Measurements from ENCODE around the gene BDKRB1. TPM values are rescaled to one million over a fixed set of nuclear protein-coding genes. Genes with fewer than 3 reads are reported as not detected.

BDKRB1 gene
- total RNA-seq (3.0 TPM), polyA plus RNA-seq (2.9 TPM)

- H3K27ac ChIP-seq (ENCODE audit: low read depth), result peak within 1 kb of the TSS; percentile 68
- no peak within 1 kb of the TSS for H3K4me3 ChIP-seq (ENCODE audit: low read depth, low read length)
- no peaks in the 10 kb centered on the region for H3K36me3 ChIP-seq (ENCODE audit: insufficient read depth)
- H3K4me1 ChIP-seq (ENCODE audit: insufficient read depth), result no peaks in the 10 kb centered on the region
- no peak for DNase-seq (ENCODE audit: extremely low spot score)
- WGBS, result 28% methylated on average over 12 of the region's 12 CpGs
Observed at GRCh38 chr14:96255501-96256366, at the start of gene BDKRB1. BDKRB1 (plus strand) TSS chr14:96256210; CDS start chr14:96263683, 7,473 bp downstream.

- Histone ChIP-seq H3K36me3 (ENCODE audit: insufficient read depth) (no peaks in the 10 kb centered on the region), H3K4me1 (ENCODE audit: insufficient read depth) (no peaks in the 10 kb centered on the region), H3K4me3 (ENCODE audit: low read depth, low read length) (peak overlapping the region; percentile 45), H3K27ac (ENCODE audit: low read depth) (peak overlapping the region; percentile 57)
- no peak for DNase-seq (ENCODE audit: extremely low spot score)
- WGBS, result 54% methylated on average over 8 of the region's 8 CpGs
Observed at GRCh38 chr14:96206461-96206860, 49.5 kb upstream of the BDKRB1 start.

GRCh38 chr14:96207686-96208085 lies 48.3 kb upstream of the BDKRB1 start:
- H3K36me3 ChIP-seq (ENCODE audit: insufficient read depth), result no peaks in the 10 kb centered on the region
- DNase-seq (ENCODE audit: extremely low spot score), result no peak
- 90% methylated on average over 5 of the region's 5 CpGs for WGBS
- no peaks in the 10 kb centered on the region for H3K4me1 ChIP-seq (ENCODE audit: insufficient read depth)
- H3K27ac ChIP-seq (ENCODE audit: low read depth), result no peak overlapping the region
- H3K4me3 ChIP-seq (ENCODE audit: low read depth, low read length), result no peak overlapping the region

- Histone ChIP-seq H3K27ac (ENCODE audit: low read depth) (no peak overlapping the region), H3K4me3 (ENCODE audit: low read depth, low read length) (no peak overlapping the region), H3K4me1 (ENCODE audit: insufficient read depth) (no peaks in the 10 kb centered on the region), H3K36me3 (ENCODE audit: insufficient read depth) (no peaks in the 10 kb centered on the region)
- WGBS, result 91% methylated on average over 12 of the region's 12 CpGs
- no peak for DNase-seq (ENCODE audit: extremely low spot score)
Observed at GRCh38 chr14:96208739-96209138, 47.3 kb upstream of the BDKRB1 start.

GRCh38 chr14:96212140-96212539 lies 43.9 kb upstream of the BDKRB1 start:
- H3K4me1 ChIP-seq (ENCODE audit: insufficient read depth), result no peaks in the 10 kb centered on the region
- no peak overlapping the region for H3K27ac ChIP-seq (ENCODE audit: low read depth)
- no peak overlapping the region for H3K4me3 ChIP-seq (ENCODE audit: low read depth, low read length)
- DNase-seq (ENCODE audit: extremely low spot score), result no peak
- peaks cover 3% of the 10 kb centered on the region for H3K36me3 ChIP-seq (ENCODE audit: insufficient read depth)

- DNase-seq (ENCODE audit: extremely low spot score), result no peak
- H3K36me3 ChIP-seq (ENCODE audit: insufficient read depth), result peaks cover 3% of the 10 kb centered on the region
- H3K4me1 ChIP-seq (ENCODE audit: insufficient read depth), result no peaks in the 10 kb centered on the region
- no peak overlapping the region for H3K4me3 ChIP-seq (ENCODE audit: low read depth, low read length)
- 94% methylated on average over 4 of the region's 4 CpGs for WGBS
- H3K27ac ChIP-seq (ENCODE audit: low read depth), result no peak overlapping the region
Observed at GRCh38 chr14:96212896-96213295, 43.1 kb upstream of the BDKRB1 start.

GRCh38 chr14:96213871-96214465 lies 42.0 kb upstream of the BDKRB1 start:
- no peak for DNase-seq (ENCODE audit: extremely low spot score)
- H3K27ac ChIP-seq (ENCODE audit: low read depth), result no peak overlapping the region
- H3K4me1 ChIP-seq (ENCODE audit: insufficient read depth), result no peaks in the 10 kb centered on the region
- no peak overlapping the region for H3K4me3 ChIP-seq (ENCODE audit: low read depth, low read length)
- 84% methylated on average over 10 of the region's 10 CpGs for WGBS
- peaks cover 3% of the 10 kb centered on the region for H3K36me3 ChIP-seq (ENCODE audit: insufficient read depth)

- no peak for DNase-seq (ENCODE audit: extremely low spot score)
- H3K36me3 ChIP-seq (ENCODE audit: insufficient read depth), result peaks cover 3% of the 10 kb centered on the region
- no peaks in the 10 kb centered on the region for H3K4me1 ChIP-seq (ENCODE audit: insufficient read depth)
- H3K27ac ChIP-seq (ENCODE audit: low read depth), result no peak overlapping the region
- H3K4me3 ChIP-seq (ENCODE audit: low read depth, low read length), result no peak overlapping the region
- WGBS, result 75% methylated on average over 4 of the region's 4 CpGs
Observed at GRCh38 chr14:96214793-96215192, 41.2 kb upstream of the BDKRB1 start.

GRCh38 chr14:96215452-96216244 lies 40.4 kb upstream of the BDKRB1 start:
- no peak for DNase-seq (ENCODE audit: extremely low spot score)
- Histone ChIP-seq H3K27ac (ENCODE audit: low read depth) (no peak overlapping the region), H3K4me1 (ENCODE audit: insufficient read depth) (no peaks in the 10 kb centered on the region), H3K36me3 (ENCODE audit: insufficient read depth) (peaks cover 3% of the 10 kb centered on the region), H3K4me3 (ENCODE audit: low read depth, low read length) (no peak overlapping the region)
- 86% methylated on average over 7 of the region's 7 CpGs for WGBS

- no peak for DNase-seq (ENCODE audit: extremely low spot score)
- H3K27ac ChIP-seq (ENCODE audit: low read depth), result no peak overlapping the region
- H3K4me1 ChIP-seq (ENCODE audit: insufficient read depth), result no peaks in the 10 kb centered on the region
- 89% methylated on average over 1 of the region's 1 CpG for WGBS
- no peak overlapping the region for H3K4me3 ChIP-seq (ENCODE audit: low read depth, low read length)
- peaks cover 3% of the 10 kb centered on the region for H3K36me3 ChIP-seq (ENCODE audit: insufficient read depth)
Observed at GRCh38 chr14:96216627-96217026, 39.4 kb upstream of the BDKRB1 start.

GRCh38 chr14:96217376-96217913 lies 38.6 kb upstream of the BDKRB1 start:
- H3K27ac ChIP-seq (ENCODE audit: low read depth), result no peak overlapping the region
- H3K36me3 ChIP-seq (ENCODE audit: insufficient read depth), result peaks cover 3% of the 10 kb centered on the region
- 76% methylated on average over 8 of the region's 8 CpGs for WGBS
- H3K4me1 ChIP-seq (ENCODE audit: insufficient read depth), result no peaks in the 10 kb centered on the region
- no peak for DNase-seq (ENCODE audit: extremely low spot score)
- H3K4me3 ChIP-seq (ENCODE audit: low read depth, low read length), result no peak overlapping the region

GRCh38 chr14:96221109-96221650 lies 34.8 kb upstream of the BDKRB1 start:
- no peak overlapping the region for H3K4me3 ChIP-seq (ENCODE audit: low read depth, low read length)
- DNase-seq (ENCODE audit: extremely low spot score), result no peak
- H3K4me1 ChIP-seq (ENCODE audit: insufficient read depth), result no peaks in the 10 kb centered on the region
- no peak overlapping the region for H3K27ac ChIP-seq (ENCODE audit: low read depth)
- WGBS, result 32% methylated on average over 7 of the region's 7 CpGs
- H3K36me3 ChIP-seq (ENCODE audit: insufficient read depth), result no peaks in the 10 kb centered on the region

- DNase-seq (ENCODE audit: extremely low spot score), result no peak
- H3K4me1 ChIP-seq (ENCODE audit: insufficient read depth), result no peaks in the 10 kb centered on the region
- no peak overlapping the region for H3K4me3 ChIP-seq (ENCODE audit: low read depth, low read length)
- no peak overlapping the region for H3K27ac ChIP-seq (ENCODE audit: low read depth)
- 88% methylated on average over 8 of the region's 8 CpGs for WGBS
- H3K36me3 ChIP-seq (ENCODE audit: insufficient read depth), result no peaks in the 10 kb centered on the region
Observed at GRCh38 chr14:96221841-96222240, 34.2 kb upstream of the BDKRB1 start.
